ENCODE measurements around the gene ADD1. TPM values are rescaled to one million over a fixed set of nuclear protein-coding genes. Genes with fewer than 3 reads are reported as not detected.
A peak's percentile ranks its signal among the peaks of the same experiment; 100 is the strongest.

The ADD1 gene
- total and polyA plus RNA-seq, 4 donors: 62.2 to 142 (median 83.4) TPM

GRCh38 chr4:2935762-2936743, 92.4 kb downstream of the ADD1 start (continued):
- no peak for TF ChIP-seq REST (IDR thresholded peaks at IDR 0.05)
- no peak for TF ChIP-seq YY1 (IDR thresholded peaks at IDR 0.05)
- TF ChIP-seq FOXA1 (IDR thresholded peaks at IDR 0.05): no peak
- no peak for TF ChIP-seq RXRA (IDR thresholded peaks at IDR 0.05)
- no peak for TF ChIP-seq GABPA (IDR thresholded peaks at IDR 0.05 in 1 of 2, conservative IDR thresholded peaks at IDR 0.05 in 1 of 2)
- no peak for TF ChIP-seq SP1 (IDR thresholded peaks at IDR 0.05)
- TF ChIP-seq HNF4A (conservative IDR thresholded peaks at IDR 0.05): no peak

GRCh38 chr4:2936773-2937145, 93.1 kb downstream of the ADD1 start:
- no peak for TF ChIP-seq REST (IDR thresholded peaks at IDR 0.05)
- H3K27ac ChIP-seq (ENCODE audit: low read depth in 1 of 2, low read length in 2 of 2): no peak overlapping the region
- no peaks in the 10 kb centered on the region for H3K9me3 ChIP-seq (ENCODE audit: control insufficient read depth in 4 of 4, low read length in 3 of 4)
- no peak overlapping the region for H3K9ac ChIP-seq (ENCODE audit: low read depth in 1 of 2, low read length in 2 of 2)
- no peak for DNase-seq (ENCODE audit: low spot score)
- no peak overlapping the region for H3K4me3 ChIP-seq (ENCODE audit: low read depth in 1 of 3, low read length in 3 of 3)
- H3K4me1 ChIP-seq (ENCODE audit: control insufficient read depth in 4 of 4, insufficient read depth in 4 of 4, low read length in 3 of 4): peaks cover 9 to 29% (median 20%) of the 10 kb centered on the region in 4 donors
- H3K27me3 ChIP-seq (ENCODE audit: control insufficient read depth in 4 of 4, insufficient read depth in 4 of 4, low read length in 3 of 4): no peaks in the 10 kb centered on the region
- 81% methylated on average over 6 of the region's 6 CpGs for WGBS
- peaks cover 20 to 39% (median 25%) of the 10 kb centered on the region in 4 donors for H3K36me3 ChIP-seq (ENCODE audit: control insufficient read depth in 4 of 4, insufficient read depth in 3 of 4, low read depth in 1 of 4, low read length in 3 of 4)

- Histone ChIP-seq H3K36me3 (ENCODE audit: control insufficient read depth in 4 of 4, insufficient read depth in 3 of 4, low read depth in 1 of 4, low read length in 3 of 4) (peaks cover 23 to 44% (median 28%) of the 10 kb centered on the region in 4 donors), H3K9me3 (ENCODE audit: control insufficient read depth in 4 of 4, low read length in 3 of 4) (no peaks in the 10 kb centered on the region), H3K27me3 (ENCODE audit: control insufficient read depth in 4 of 4, insufficient read depth in 4 of 4, low read length in 3 of 4) (no peaks in the 10 kb centered on the region), H3K27ac (ENCODE audit: low read depth in 1 of 2, low read length in 2 of 2) (no peak overlapping the region), H3K4me1 (ENCODE audit: control insufficient read depth in 4 of 4, insufficient read depth in 4 of 4, low read length in 3 of 4) (peaks cover 9 to 29% (median 20%) of the 10 kb centered on the region in 4 donors), H3K9ac (ENCODE audit: low read depth in 1 of 2, low read length in 2 of 2) (no peak overlapping the region), H3K4me3 (ENCODE audit: low read depth in 1 of 3, low read length in 3 of 3) (no peak overlapping the region)
- TF ChIP-seq HNF4A (conservative IDR thresholded peaks at IDR 0.05) (no peak), RXRA (IDR thresholded peaks at IDR 0.05) (peak in 1 of 2 donors; percentile 15), EGR1 (IDR thresholded peaks at IDR 0.05; ENCODE audit: low read depth in 2 of 2) (no peak)
- 60% methylated on average over 23 of the region's 23 CpGs for WGBS
- no peak for DNase-seq (ENCODE audit: low spot score)
Measured at GRCh38 chr4:2937146-2937857, 93.7 kb downstream of the ADD1 start.
